ENCODE results near the gene ATG10.

DNA sequence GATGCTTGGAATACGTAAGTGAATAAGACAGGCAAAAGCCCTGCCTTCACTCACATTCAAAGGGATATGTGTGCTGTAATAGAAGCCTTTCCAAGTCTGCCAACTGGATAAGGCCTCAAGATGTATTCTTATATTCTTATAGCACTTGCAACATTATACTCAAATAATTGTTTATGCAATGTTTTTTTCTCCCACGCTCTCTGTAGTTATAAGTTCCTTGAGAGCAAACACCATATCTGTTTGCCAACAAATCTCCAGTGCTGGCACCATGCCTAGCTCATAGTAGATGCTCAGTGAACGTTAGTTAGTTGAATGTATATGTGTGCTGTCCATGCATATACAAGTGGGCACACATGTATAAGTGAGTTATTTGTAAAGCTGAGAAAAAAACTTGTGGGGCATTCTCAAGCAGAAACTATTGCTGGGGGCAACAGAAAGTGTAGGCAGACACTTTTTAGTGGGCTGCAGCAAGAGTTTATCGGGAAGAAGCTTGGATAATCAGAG, 181.2 kb downstream of the ATG10 start:
- TF ChIP-seq CTCF (IDR thresholded peaks at IDR 0.05) (no peak), POLR2A (IDR thresholded peaks at IDR 0.05) (no peak)

Data from lower leg skin (tissue), 3 donors.